Fibroblast of lung (primary cell): ENCODE data around the gene CLIP1.
A peak's percentile ranks its signal among the peaks of the same experiment; 100 is the strongest.

Experiments used
- EZH2 ChIP-seq: IDR thresholded peaks from 2 replicates; pipeline ENCODE4 v1.5.1; 2012; ENCODE audit warnings: low read length, control low read depth, mild to moderate bottlenecking; ENCODE audit errors: missing control alignments
- TF ChIP-seq, protein P1 (sequence below), 2 donors: IDR thresholded peaks in 1 of 2; conservative IDR thresholded peaks in 1 of 2; 1 replicate in 1 of 2; 2 replicates in 1 of 2; pipeline ENCODE4 v1.5.1; 2011 to 2012; ENCODE audit warnings: low read length in 2 of 2, control low read depth in 1 of 2, inconsistent platforms in 1 of 2, low read depth in 1 of 2, mild to moderate bottlenecking in 1 of 2

DNA sequence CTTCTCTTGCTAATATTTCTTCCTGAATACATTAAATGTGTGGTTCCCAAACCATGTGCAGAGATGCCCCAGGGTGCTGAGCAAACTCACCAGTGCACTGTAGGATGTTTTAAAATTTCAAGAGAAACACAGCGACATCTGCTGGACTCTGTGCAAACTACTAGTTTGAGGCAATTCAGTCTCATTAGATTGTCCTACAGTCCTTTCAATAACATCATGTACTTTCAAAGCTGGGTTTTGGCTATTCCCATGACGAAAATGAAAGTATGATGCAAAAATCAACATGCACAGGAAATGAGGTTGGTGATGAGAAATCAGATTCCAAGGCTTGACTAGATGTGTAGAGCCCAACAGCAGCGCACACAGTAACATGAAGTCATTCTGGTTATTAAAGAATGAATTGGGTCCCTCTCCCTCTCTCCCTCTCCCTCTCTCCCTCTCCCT is 66.3 kb downstream of the CLIP1 start:
- TF ChIP-seq, protein P1, sequence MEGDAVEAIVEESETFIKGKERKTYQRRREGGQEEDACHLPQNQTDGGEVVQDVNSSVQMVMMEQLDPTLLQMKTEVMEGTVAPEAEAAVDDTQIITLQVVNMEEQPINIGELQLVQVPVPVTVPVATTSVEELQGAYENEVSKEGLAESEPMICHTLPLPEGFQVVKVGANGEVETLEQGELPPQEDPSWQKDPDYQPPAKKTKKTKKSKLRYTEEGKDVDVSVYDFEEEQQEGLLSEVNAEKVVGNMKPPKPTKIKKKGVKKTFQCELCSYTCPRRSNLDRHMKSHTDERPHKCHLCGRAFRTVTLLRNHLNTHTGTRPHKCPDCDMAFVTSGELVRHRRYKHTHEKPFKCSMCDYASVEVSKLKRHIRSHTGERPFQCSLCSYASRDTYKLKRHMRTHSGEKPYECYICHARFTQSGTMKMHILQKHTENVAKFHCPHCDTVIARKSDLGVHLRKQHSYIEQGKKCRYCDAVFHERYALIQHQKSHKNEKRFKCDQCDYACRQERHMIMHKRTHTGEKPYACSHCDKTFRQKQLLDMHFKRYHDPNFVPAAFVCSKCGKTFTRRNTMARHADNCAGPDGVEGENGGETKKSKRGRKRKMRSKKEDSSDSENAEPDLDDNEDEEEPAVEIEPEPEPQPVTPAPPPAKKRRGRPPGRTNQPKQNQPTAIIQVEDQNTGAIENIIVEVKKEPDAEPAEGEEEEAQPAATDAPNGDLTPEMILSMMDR (conservative IDR thresholded peaks at IDR 0.05 in 1 of 2, IDR thresholded peaks at IDR 0.05 in 1 of 2; ENCODE audit: low read depth in 1 of 2, low read length in 2 of 2): peak; percentile 61 to 80
- TF ChIP-seq EZH2: no peak
